HepG2 (cell line): ENCODE results near the gene ATXN7L2. TPM values are rescaled to one million over a fixed set of nuclear protein-coding genes. Genes with fewer than 3 reads are reported as not detected.
A peak's percentile ranks its signal among the peaks of the same experiment; 100 is the strongest.

Experiments
- ATAC-seq: fragments of 200-7000 bp; cut with Tn5 transposase; 3 replicates; pipeline ENCODE4 v1.9.1; 2020; ENCODE audit warnings: mild to moderate bottlenecking, moderate library complexity
- BruUV-seq: library from RNA; stranded (reverse); fragments of 400-500 nt; replicated peaks from 2 replicates; lab custom pipeline; 2021; lab: Mats Ljungman, UMichigan
- CTCF ChIA-PET: fragments of 300-600 bp; formaldehyde crosslinking; extraction: SDS; loops from one replicate; lab custom pipeline; 2021; ENCODE audit warnings: low total read pairs, inconsistent platforms, low intra/inter-chr PET ratio; lab: Yijun Ruan, JAX
- POLR2A ChIA-PET: fragments of 350-600 bp; sonication (Branson Sonifier 250); formaldehyde crosslinking; loops from one replicate; lab custom pipeline; 2020; ENCODE audit warnings: antibody characterized with exemption, inconsistent platforms; lab: Yijun Ruan, JAX
- DNase-seq: peaks from one replicate; pipeline ENCODE4 v3.0.0-alpha.2; 2015; ENCODE audit warnings: low spot score
- FAIRE-seq: peaks from 3 replicates; lab custom pipeline; 2011; peaks lifted over from hg19 to GRCh38; lab: Jason Lieb, UNC
- H2AFZ ChIP-seq: one replicate; pipeline ENCODE4 v1.6.1; 2011; ENCODE audit warnings: low read length, inconsistent platforms
- H3K27ac ChIP-seq: fragments of 300-600 bp; 3 replicates; pipeline ENCODE4 v1.8.0; 2011; ENCODE audit warnings: mixed run types, mild to moderate bottlenecking, mixed read lengths, low read length, inconsistent platforms; ENCODE audit not compliant: insufficient read depth; ENCODE audit errors: extremely low read length
- H3K27me3 ChIP-seq, 2 experiments: fragments of 200-600 bp in 1 of 2; 2 replicates in 1 of 2; 3 replicates in 1 of 2; pipeline versions ENCODE4 v1.6.0 to v1.8.0; 2011; ENCODE audit warnings: low read length in 2 of 2, mild to moderate bottlenecking in 2 of 2, moderate library complexity in 2 of 2, inconsistent platforms in 1 of 2; ENCODE audit not compliant: insufficient read depth in 2 of 2, control insufficient read depth in 1 of 2
- H3K36me3 ChIP-seq, 2 experiments: fragments of 200-600 bp in 1 of 2; replicated peaks in 1 of 2; 2 replicates in 1 of 2; 3 replicates in 1 of 2; pipeline versions ENCODE4 v1.5.1 to v1.8.0; 2011; ENCODE audit warnings: low read length in 2 of 2, inconsistent platforms in 1 of 2; ENCODE audit not compliant: insufficient read depth in 2 of 2, control insufficient read depth in 1 of 2
- H3K4me1 ChIP-seq: 2 replicates; pipeline ENCODE4 v1.5.1; 2012; ENCODE audit warnings: low read length, inconsistent platforms; ENCODE audit not compliant: insufficient read depth
- H3K4me2 ChIP-seq: 2 replicates; pipeline ENCODE4 v1.6.0; 2011; ENCODE audit warnings: low read depth, low read length, inconsistent platforms
- H3K4me3 ChIP-seq, 3 experiments: fragments of 200-600 bp in 1 of 3; sonication (generic), shearing (Covaris generic) in 1 of 3; replicated peaks in 1 of 3; 2 replicates each; pipeline ENCODE4 v1.5.1; 2011 to 2016; ENCODE audit warnings: low read length in 3 of 3, inconsistent platforms in 2 of 3, low read depth in 2 of 3, mild to moderate bottlenecking in 2 of 3, control low read depth in 1 of 3, mixed read lengths in 1 of 3; ENCODE audit not compliant: insufficient read depth in 1 of 3
- H3K79me2 ChIP-seq: one replicate; pipeline ENCODE4 v1.6.1; 2011; ENCODE audit warnings: low read length, inconsistent platforms; ENCODE audit not compliant: insufficient read depth
- H3K9ac ChIP-seq: 2 replicates; pipeline ENCODE4 v1.6.0; 2011; ENCODE audit warnings: mild to moderate bottlenecking, low read depth, low read length, inconsistent platforms; ENCODE audit not compliant: insufficient read depth
- H3K9me3 ChIP-seq: 2 replicates; pipeline ENCODE4 v1.5.1; 2012; ENCODE audit warnings: mild to moderate bottlenecking, low read length
- H4K20me1 ChIP-seq: 2 replicates; pipeline ENCODE4 v1.6.0; 2011; ENCODE audit warnings: inconsistent platforms, mild to moderate bottlenecking, low read length, moderate library complexity; ENCODE audit not compliant: insufficient read depth
- AHR ChIP-seq: IDR thresholded peaks from 2 replicates; pipeline ENCODE4 v1.6.1; 2018; ENCODE audit warnings: missing genetic modification reagents, missing compliant biosample characterization
- CEBPB ChIP-seq: IDR thresholded peaks from 2 replicates; pipeline ENCODE4 v1.6.1; 2011; ENCODE audit warnings: low read depth, low read length, improper control_type of control experiment, borderline replicate concordance
- NFE2L2 ChIP-seq: fragments of 150-350 bp; IDR thresholded peaks from 2 replicates; pipeline ENCODE4 v1.6.1; 2014; ENCODE audit warnings: low read length
- NFKB2 ChIP-seq: sonication (generic); formaldehyde crosslinking; IDR thresholded peaks from 2 replicates; pipeline ENCODE4 v1.4.0; 2020; ENCODE audit warnings: missing genetic modification reagents, borderline replicate concordance
- RNF2 ChIP-seq: fragments of 450-650 bp; conservative IDR thresholded peaks from 2 replicates; pipeline ENCODE4 v1.6.1; 2016; ENCODE audit warnings: low read depth
- SOX13 ChIP-seq, 3 experiments: fragments of 450-650 bp in 1 of 3; sonication (generic) in 1 of 3; formaldehyde crosslinking in 1 of 3; IDR thresholded peaks in 2 of 3; conservative IDR thresholded peaks in 1 of 3; 2 replicates each; pipeline versions ENCODE4 v1.5.0 to v1.6.1; 2016 to 2020; ENCODE audit warnings: antibody characterized with exemption in 1 of 3, mild to moderate bottlenecking in 1 of 3, missing compliant biosample characterization in 1 of 3, missing genetic modification reagents in 1 of 3, moderate library complexity in 1 of 3
- TAF15 ChIP-seq: fragments of 200-400 bp; formaldehyde crosslinking; IDR thresholded peaks from one replicate; pipeline ENCODE4 v1.6.1; 2018; ENCODE audit warnings: mild to moderate bottlenecking, low read depth, low read length; ENCODE audit not compliant: poor library complexity, severe bottlenecking
- TBX3 ChIP-seq: fragments of 450-650 bp; IDR thresholded peaks from 2 replicates; pipeline ENCODE4 v1.6.1; 2017; ENCODE audit warnings: antibody characterized with exemption, mild to moderate bottlenecking, inconsistent platforms, borderline replicate concordance
- ZC3H13 ChIP-seq: sonication (generic); formaldehyde crosslinking; IDR thresholded peaks from 2 replicates; pipeline ENCODE4 v1.8.1; 2023; ENCODE audit warnings: mild to moderate bottlenecking, missing genetic modification reagents, moderate library complexity
- ZEB1 ChIP-seq: IDR thresholded peaks from 2 replicates; pipeline ENCODE4 v1.6.1; 2012; ENCODE audit warnings: mild to moderate bottlenecking, low read depth, inconsistent platforms; ENCODE audit not compliant: insufficient replicate concordance
- ZFX ChIP-seq: sonication (generic); formaldehyde crosslinking; IDR thresholded peaks from 2 replicates; pipeline ENCODE4 v1.4.0; 2020; ENCODE audit warnings: mild to moderate bottlenecking, low read depth, missing genetic modification reagents, moderate library complexity
- ZMYM2 ChIP-seq: sonication (generic); formaldehyde crosslinking; IDR thresholded peaks from 2 replicates; pipeline ENCODE4 v1.8.0; 2022; ENCODE audit warnings: mild to moderate bottlenecking, missing genetic modification reagents
- ZNF367 ChIP-seq: sonication (generic); formaldehyde crosslinking; IDR thresholded peaks from 2 replicates; pipeline ENCODE4 v1.4.0; 2020; ENCODE audit warnings: missing genetic modification reagents, borderline replicate concordance
- ZNF407 ChIP-seq: sonication (generic); formaldehyde crosslinking; IDR thresholded peaks from one replicate; pipeline ENCODE4 v1.5.1; 2020; ENCODE audit warnings: mild to moderate bottlenecking, missing genetic modification reagents; ENCODE audit errors: not compliant biosample characterization
- ZNF569 ChIP-seq: sonication (generic); formaldehyde crosslinking; IDR thresholded peaks from 2 replicates; pipeline ENCODE4 v1.5.0; 2020; ENCODE audit warnings: mild to moderate bottlenecking, missing genetic modification reagents, moderate library complexity, borderline replicate concordance
- whole genome bisulfite sequencing: methylation state at CpG from one replicate; pipeline ENCODE4 v1.1.6; 2017; ENCODE audit warnings: low lambda C conversion rate; 5-methylcytosine and 5-hydroxymethylcytosine counted together
- in situ Hi-C: cut with HindIII; loops from 2 replicates; pipeline ENCODE4 v1.10.0; 2017; ENCODE audit warnings: low pct_unique_long_range_greater_than_20kb; ENCODE audit not compliant: extremely low pct_ligation_motif_present
- intact Hi-C: fragments of 100-400 bp; cut with micrococcal nuclease; formaldehyde crosslinking; loops from one replicate; pipeline ENCODE4 v1.10.0; 2022; ENCODE audit not compliant: unreplicated experiment
- polyA plus RNA-seq, 8 experiments: library from polyadenylated mRNA; depleted of rRNA in 3 of 8; stranded (reverse) in 7 of 8; unstranded in 1 of 8; fragments of >200 nt; fragmentation: Illumina TruSeq in 4 of 8; extraction: Trizol in 4 of 8; gene quantifications; 2 replicates each; pipeline versions ENCODE4 v1.2.1 to v1.2.3, GENCODE V29; 2011 to 2016; ENCODE audit warnings: low read depth in 4 of 8, missing spikeins in 1 of 8, mixed read lengths in 1 of 8; ENCODE audit not compliant: insufficient read depth in 1 of 8
- total RNA-seq, 5 experiments: library from RNA; depleted of rRNA; stranded (reverse); fragments of >200 nt; fragmentation: Illumina TruSeq; extraction: Trizol; gene quantifications; 2 replicates each; pipeline ENCODE4 v1.2.3, GENCODE V29; 2016; ENCODE audit warnings: low read depth in 1 of 5

ATXN7L2 gene
- total and polyA plus RNA-seq, 2 of the 13 experiments (the other 11 are each of a cell fraction or from before 2014, with no cell fraction given), result 2.7 to 2.8 TPM

GRCh38 chr1:109509176-109510134 lies 25.8 kb downstream of the ATXN7L2 start, which contains the start of gene AMIGO1:
Gene AMIGO1, minus strand, starts transcription at chr1:109509727. Its CDS starts 815 bp downstream, at chr1:109508912.
- in situ Hi-C loops, result no loop called here
- CTCF ChIA-PET, result no interaction called here
- no TSS peak for BruUV-seq
- peak within 1 kb of the TSS; percentile 84 for H3K4me2 ChIP-seq
- no peak for FAIRE-seq
- no peaks in the 10 kb centered on the region for H3K79me2 ChIP-seq
- H3K4me3 ChIP-seq, result peak within 1 kb of the TSS; percentile 51 to 75 (median 54); a peak in 5 of 6 replicates
- ATAC-seq, result peak; percentile 79
- no peaks in the 10 kb centered on the region for H4K20me1 ChIP-seq
- intact Hi-C loops, result no loop called here
- no peak for DNase-seq
- POLR2A ChIA-PET, result interaction anchor here (1.1 to 1.8 kb wide), 5 partner anchors 15 to 254 kb away, joined by 4 to 8 read pairs (median 6); partner anchors contain the start of genes ATXN7L2, CYB561D1, EPS8L3 and GNAI3
- no peaks in the 10 kb centered on the region for H3K9me3 ChIP-seq
- no peak within 1 kb of the TSS for H3K27ac ChIP-seq
- no peak within 1 kb of the TSS for H2AFZ ChIP-seq
- peaks cover 0 to 18% of the 10 kb centered on the region in 2 experiments; a peak in 3 of 5 replicates for H3K27me3 ChIP-seq
- H3K36me3 ChIP-seq, result no peaks in the 10 kb centered on the region
- 3% methylated on average over 8 of the region's 100 CpGs for WGBS
- peak within 1 kb of the TSS; percentile 49 for H3K9ac ChIP-seq
- H3K4me1 ChIP-seq, result peaks cover 18% of the 10 kb centered on the region
- no peak for TF ChIP-seq ZNF407
- TF ChIP-seq ZNF367, result no peak
- no peak for TF ChIP-seq NFKB2 (CRISPR knock-in tag)
- TF ChIP-seq ZNF569 (CRISPR knock-in tag), result no peak
- no peak for TF ChIP-seq SOX13 (IDR thresholded peaks at IDR 0.05)
- no peak for TF ChIP-seq SOX13 (CRISPR knock-in tag; conservative IDR thresholded peaks at IDR 0.05 in 1 of 2, IDR thresholded peaks at IDR 0.05 in 1 of 2)
- no peak for TF ChIP-seq AHR (CRISPR knock-in tag)
- TF ChIP-seq RNF2, result 0 out of 2 replicates have a peak, but pooled peaks have one; percentile 30
- no peak for TF ChIP-seq NFE2L2
- TF ChIP-seq TBX3, result no peak
- TF ChIP-seq CEBPB, result no peak
- no peak for TF ChIP-seq TAF15
- TF ChIP-seq ZMYM2 (CRISPR knock-in tag), result no peak
- TF ChIP-seq ZC3H13, result no peak
- TF ChIP-seq ZEB1, result no peak
- TF ChIP-seq ZFX (CRISPR knock-in tag), result peak; percentile 70
